Astrocyte (in vitro differentiated cells and primary cell): ENCODE data around the gene SYNGR1. TPM values are rescaled to one million over a fixed set of nuclear protein-coding genes. Genes with fewer than 3 reads are reported as not detected.

Source experiments
- DNase-seq: peaks from one replicate; pipeline ENCODE4 v3.0.0-alpha.2; 2010; ENCODE audit warnings: low read depth
- FAIRE-seq: peaks from 2 replicates; lab custom pipeline; 2011; peaks lifted over from hg19 to GRCh38; lab: Jason Lieb, UNC
- H2AFZ ChIP-seq: 2 replicates; pipeline ENCODE4 v1.6.0; 2012; ENCODE audit warnings: low read depth, low read length, inconsistent platforms
- H3K27ac ChIP-seq: 2 replicates; pipeline ENCODE4 v1.5.1; 2011; ENCODE audit warnings: low read depth, low read length, inconsistent platforms
- H3K27me3 ChIP-seq: 2 replicates; pipeline ENCODE4 v1.6.0; 2011; ENCODE audit warnings: low read length, inconsistent platforms; ENCODE audit not compliant: insufficient read depth
- H3K36me3 ChIP-seq: 2 replicates; pipeline ENCODE4 v1.5.1; 2011; ENCODE audit warnings: low read length, inconsistent platforms; ENCODE audit not compliant: insufficient read depth
- H3K4me1 ChIP-seq: 2 replicates; pipeline ENCODE4 v1.5.1; 2011; ENCODE audit warnings: low read length, inconsistent platforms; ENCODE audit not compliant: insufficient read depth
- H3K4me2 ChIP-seq: 2 replicates; pipeline ENCODE4 v1.6.0; 2012; ENCODE audit warnings: low read length, inconsistent platforms
- H3K4me3 ChIP-seq: 2 replicates; pipeline ENCODE4 v1.5.1; 2011; ENCODE audit warnings: low read depth, mild to moderate bottlenecking, low read length, inconsistent platforms; ENCODE audit not compliant: insufficient read depth
- H3K79me2 ChIP-seq: 2 replicates; pipeline ENCODE4 v1.6.0; 2012; ENCODE audit warnings: mild to moderate bottlenecking, low read length, inconsistent platforms; ENCODE audit not compliant: insufficient read depth
- H3K9ac ChIP-seq: 2 replicates; pipeline ENCODE4 v1.6.0; 2012; ENCODE audit warnings: mild to moderate bottlenecking, low read length, inconsistent platforms
- H3K9me3 ChIP-seq: 2 replicates; pipeline ENCODE4 v1.5.1; 2012; ENCODE audit warnings: low read depth, mild to moderate bottlenecking, low read length, inconsistent platforms; ENCODE audit not compliant: insufficient read depth
- H4K20me1 ChIP-seq: 2 replicates; pipeline ENCODE4 v1.6.0; 2012; ENCODE audit warnings: low read length, inconsistent platforms; ENCODE audit not compliant: insufficient read depth
- H3K27ac Mint-ChIP-seq: one replicate; pipeline ENCODE4 v1.8.0; 2021; ENCODE audit warnings: mild to moderate bottlenecking, mixed read lengths; ENCODE audit not compliant: unreplicated experiment
- H3K27me3 Mint-ChIP-seq: one replicate; pipeline ENCODE4 v1.8.0; 2021; ENCODE audit warnings: low read depth, mixed read lengths; ENCODE audit not compliant: unreplicated experiment
- H3K36me3 Mint-ChIP-seq: one replicate; pipeline ENCODE4 v1.8.0; 2021; ENCODE audit warnings: low read depth, mixed read lengths; ENCODE audit not compliant: unreplicated experiment
- H3K4me1 Mint-ChIP-seq: one replicate; pipeline ENCODE4 v1.8.0; 2021; ENCODE audit warnings: low read depth, mixed read lengths; ENCODE audit not compliant: unreplicated experiment
- H3K4me3 Mint-ChIP-seq: one replicate; pipeline ENCODE4 v1.8.0; 2021; ENCODE audit warnings: mild to moderate bottlenecking, moderate library complexity, mixed read lengths; ENCODE audit not compliant: unreplicated experiment
- H3K9me3 Mint-ChIP-seq: one replicate; pipeline ENCODE4 v1.8.0; 2021; ENCODE audit warnings: mild to moderate bottlenecking, mixed read lengths; ENCODE audit not compliant: unreplicated experiment
- CTCF ChIP-seq: IDR thresholded peaks from 2 replicates; pipeline ENCODE4 v1.5.1; 2011; ENCODE audit warnings: low read depth, mild to moderate bottlenecking, inconsistent platforms, low read length, moderate library complexity; ENCODE audit not compliant: insufficient read depth
- EZH2 ChIP-seq: IDR thresholded peaks from 2 replicates; pipeline ENCODE4 v1.6.1; 2012; ENCODE audit warnings: mild to moderate bottlenecking, low read length, inconsistent platforms; ENCODE audit not compliant: insufficient read depth
- total RNA-seq: library from RNA; stranded (reverse); gene quantifications from 2 replicates; pipeline ENCODE4 v1.2.1, GENCODE V29; 2021

The SYNGR1 gene
- total RNA-seq, 1 donor from 2014 or later, result 12.0 TPM

- Mint-ChIP-seq H3K9me3 (no peaks in the 10 kb centered on the region), H3K36me3 (peaks cover 22% of the 10 kb centered on the region), H3K4me3 (no peak overlapping the region), H3K4me1 (no peaks in the 10 kb centered on the region), H3K27me3 (no peaks in the 10 kb centered on the region), H3K27ac (no peak overlapping the region)
- Histone ChIP-seq H3K79me2 (peaks cover 4% of the 10 kb centered on the region), H3K36me3 (peaks cover 5% of the 10 kb centered on the region), H3K9ac (no peak overlapping the region), H3K27ac (no peak overlapping the region), H2AFZ (no peak overlapping the region), H3K4me3 (no peak overlapping the region), H3K4me1 (no peaks in the 10 kb centered on the region), H3K27me3 (no peaks in the 10 kb centered on the region), H3K4me2 (no peak overlapping the region), H3K9me3 (no peaks in the 10 kb centered on the region), H4K20me1 (peaks cover 10% of the 10 kb centered on the region)
- TF ChIP-seq CTCF, result no peak
- no peak for TF ChIP-seq EZH2
- FAIRE-seq, result no peak
- DNase-seq, result no peak
Observed at GRCh38 chr22:39414377-39414776, 64.6 kb downstream of the SYNGR1 start.

DNA sequence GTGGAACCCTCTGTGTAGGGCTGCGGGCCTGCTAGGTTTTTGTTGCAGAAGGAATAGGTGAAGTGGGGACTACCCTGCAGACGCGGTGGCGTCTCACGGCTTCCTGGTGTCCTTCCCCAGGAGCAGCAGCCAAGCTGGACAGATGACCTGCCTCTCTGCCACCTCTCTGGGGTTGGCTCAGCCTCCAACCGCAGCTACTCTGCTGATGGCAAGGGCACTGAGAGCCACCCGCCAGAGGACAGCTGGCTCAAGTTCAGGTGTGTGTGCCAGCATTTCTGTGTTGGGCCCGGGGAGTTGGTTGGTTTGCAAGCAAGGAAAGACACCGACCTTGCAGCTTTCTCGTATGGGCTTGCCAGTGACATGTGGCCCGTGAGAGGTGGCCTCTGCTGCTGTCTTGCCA is 65.1 kb downstream of the SYNGR1 start:
- H3K27ac ChIP-seq, result no peak overlapping the region
- no peak overlapping the region for H2AFZ ChIP-seq
- H3K36me3 ChIP-seq, result peaks cover 5% of the 10 kb centered on the region
- no peaks in the 10 kb centered on the region for H3K4me1 ChIP-seq
- no peak overlapping the region for H3K4me2 ChIP-seq
- TF ChIP-seq CTCF, result no peak
- TF ChIP-seq EZH2, result no peak
- H3K36me3 Mint-ChIP-seq, result peaks cover 26% of the 10 kb centered on the region
- H3K4me3 ChIP-seq, result no peak overlapping the region
- no peaks in the 10 kb centered on the region for H3K27me3 ChIP-seq
- H3K27ac Mint-ChIP-seq, result no peak overlapping the region
- no peak overlapping the region for H3K4me3 Mint-ChIP-seq
- no peaks in the 10 kb centered on the region for H3K9me3 Mint-ChIP-seq
- no peaks in the 10 kb centered on the region for H3K9me3 ChIP-seq
- no peaks in the 10 kb centered on the region for H3K79me2 ChIP-seq
- no peaks in the 10 kb centered on the region for H3K27me3 Mint-ChIP-seq
- H3K9ac ChIP-seq, result no peak overlapping the region
- FAIRE-seq (no peak), DNase-seq (no peak)
- H4K20me1 ChIP-seq, result peaks cover 7% of the 10 kb centered on the region
- no peaks in the 10 kb centered on the region for H3K4me1 Mint-ChIP-seq

- H3K4me1 Mint-ChIP-seq, result no peaks in the 10 kb centered on the region
- DNase-seq (no peak), FAIRE-seq (no peak)
- H3K36me3 Mint-ChIP-seq, result peaks cover 27% of the 10 kb centered on the region
- no peaks in the 10 kb centered on the region for H3K27me3 ChIP-seq
- H3K27ac Mint-ChIP-seq, result no peak overlapping the region
- no peak overlapping the region for H3K4me3 Mint-ChIP-seq
- H2AFZ ChIP-seq, result no peak overlapping the region
- no peaks in the 10 kb centered on the region for H3K9me3 ChIP-seq
- no peaks in the 10 kb centered on the region for H3K4me1 ChIP-seq
- no peak overlapping the region for H3K9ac ChIP-seq
- H3K4me3 ChIP-seq, result no peak overlapping the region
- H3K27me3 Mint-ChIP-seq, result no peaks in the 10 kb centered on the region
- H3K9me3 Mint-ChIP-seq, result no peaks in the 10 kb centered on the region
- H3K36me3 ChIP-seq, result peaks cover 5% of the 10 kb centered on the region
- H3K27ac ChIP-seq, result no peak overlapping the region
- H3K4me2 ChIP-seq, result no peak overlapping the region
- H4K20me1 ChIP-seq, result peaks cover 7% of the 10 kb centered on the region
- H3K79me2 ChIP-seq, result no peaks in the 10 kb centered on the region
- TF ChIP-seq CTCF, result no peak
- TF ChIP-seq EZH2, result no peak
Observed at GRCh38 chr22:39415506-39415905, 65.7 kb downstream of the SYNGR1 start.
